ENCODE measurements around the gene TRPM8. TPM values are rescaled to one million over a fixed set of nuclear protein-coding genes. Genes with fewer than 3 reads are reported as not detected.

TRPM8 gene
- total and polyA plus RNA-seq, 2 experiments from 2014 or later: 0.83 TPM; not detected in 1

DNA sequence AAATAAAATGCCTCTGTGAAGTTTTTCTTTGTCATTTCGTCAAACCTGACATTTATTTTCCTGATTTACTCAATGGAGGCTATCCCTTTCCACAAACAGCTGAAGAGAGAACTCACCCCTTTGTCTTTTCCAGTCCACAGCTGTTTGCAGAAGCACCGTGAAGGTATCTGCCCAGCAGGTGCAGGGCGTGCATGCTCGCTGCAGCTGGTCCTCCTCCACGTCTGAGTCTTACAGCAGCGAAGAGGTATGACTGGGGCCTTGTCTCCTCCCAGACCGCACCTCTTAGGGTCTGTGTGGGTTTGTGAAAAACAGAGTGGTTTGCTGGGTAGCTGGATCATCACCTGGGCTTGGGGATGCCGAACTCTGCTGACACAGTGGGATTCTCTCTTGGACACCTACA, 143.1 kb downstream of the TRPM8 start:
- H3K9me3 ChIP-seq (ENCODE audit: low read depth): no peaks in the 10 kb centered on the region
- no peak for DNase-seq (ENCODE audit: low read depth in 1 of 2, low spot score in 1 of 2)
- TF ChIP-seq, protein P1, sequence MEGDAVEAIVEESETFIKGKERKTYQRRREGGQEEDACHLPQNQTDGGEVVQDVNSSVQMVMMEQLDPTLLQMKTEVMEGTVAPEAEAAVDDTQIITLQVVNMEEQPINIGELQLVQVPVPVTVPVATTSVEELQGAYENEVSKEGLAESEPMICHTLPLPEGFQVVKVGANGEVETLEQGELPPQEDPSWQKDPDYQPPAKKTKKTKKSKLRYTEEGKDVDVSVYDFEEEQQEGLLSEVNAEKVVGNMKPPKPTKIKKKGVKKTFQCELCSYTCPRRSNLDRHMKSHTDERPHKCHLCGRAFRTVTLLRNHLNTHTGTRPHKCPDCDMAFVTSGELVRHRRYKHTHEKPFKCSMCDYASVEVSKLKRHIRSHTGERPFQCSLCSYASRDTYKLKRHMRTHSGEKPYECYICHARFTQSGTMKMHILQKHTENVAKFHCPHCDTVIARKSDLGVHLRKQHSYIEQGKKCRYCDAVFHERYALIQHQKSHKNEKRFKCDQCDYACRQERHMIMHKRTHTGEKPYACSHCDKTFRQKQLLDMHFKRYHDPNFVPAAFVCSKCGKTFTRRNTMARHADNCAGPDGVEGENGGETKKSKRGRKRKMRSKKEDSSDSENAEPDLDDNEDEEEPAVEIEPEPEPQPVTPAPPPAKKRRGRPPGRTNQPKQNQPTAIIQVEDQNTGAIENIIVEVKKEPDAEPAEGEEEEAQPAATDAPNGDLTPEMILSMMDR (IDR thresholded peaks at IDR 0.05; ENCODE audit: low read depth, low read length): no peak
- H3K4me3 ChIP-seq: no peak overlapping the region
- H3K4me1 ChIP-seq (ENCODE audit: low read depth): no peaks in the 10 kb centered on the region
- no peaks in the 10 kb centered on the region for H3K36me3 ChIP-seq
- no peaks in the 10 kb centered on the region for H3K27me3 ChIP-seq
- no peak overlapping the region for H3K27ac ChIP-seq

DNA sequence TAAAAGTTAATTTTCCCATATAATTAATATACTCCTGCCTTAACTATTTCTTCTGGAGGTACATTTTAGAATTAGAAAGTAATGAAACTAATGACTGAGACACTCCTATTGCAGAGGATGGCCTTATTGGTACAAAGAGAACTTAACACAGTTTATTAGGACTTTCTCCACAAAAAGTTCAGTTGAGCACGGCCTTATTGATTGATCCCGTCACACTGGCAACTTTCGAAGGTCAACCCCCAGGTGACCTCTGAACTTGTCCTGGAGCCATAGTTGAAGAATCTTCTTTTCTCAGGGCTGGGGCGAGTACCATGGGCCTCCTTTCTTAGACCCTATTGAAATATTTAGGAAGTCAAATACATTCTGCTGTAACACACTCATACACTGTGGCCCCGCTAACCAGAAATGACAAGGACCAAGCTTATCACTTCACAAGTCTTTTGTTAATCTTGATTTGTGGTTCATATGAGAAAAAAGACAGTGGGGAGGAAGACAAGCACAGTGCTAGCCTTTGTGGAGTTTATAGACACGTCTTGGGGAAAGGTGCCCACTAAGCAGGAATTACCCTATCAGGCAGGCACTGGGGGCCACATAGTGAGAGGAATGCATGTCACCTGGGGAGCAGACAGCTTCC, 144.6 kb downstream of the TRPM8 start:
- Histone ChIP-seq H3K27ac (no peak overlapping the region), H3K27me3 (no peaks in the 10 kb centered on the region), H3K9me3 (ENCODE audit: low read depth) (no peaks in the 10 kb centered on the region), H3K4me3 (no peak overlapping the region), H3K36me3 (no peaks in the 10 kb centered on the region), H3K4me1 (ENCODE audit: low read depth) (no peaks in the 10 kb centered on the region)
- no peak for DNase-seq (ENCODE audit: low read depth in 1 of 2, low spot score in 1 of 2)
- TF ChIP-seq, protein P1 (IDR thresholded peaks at IDR 0.05; ENCODE audit: low read depth, low read length): no peak

DNA sequence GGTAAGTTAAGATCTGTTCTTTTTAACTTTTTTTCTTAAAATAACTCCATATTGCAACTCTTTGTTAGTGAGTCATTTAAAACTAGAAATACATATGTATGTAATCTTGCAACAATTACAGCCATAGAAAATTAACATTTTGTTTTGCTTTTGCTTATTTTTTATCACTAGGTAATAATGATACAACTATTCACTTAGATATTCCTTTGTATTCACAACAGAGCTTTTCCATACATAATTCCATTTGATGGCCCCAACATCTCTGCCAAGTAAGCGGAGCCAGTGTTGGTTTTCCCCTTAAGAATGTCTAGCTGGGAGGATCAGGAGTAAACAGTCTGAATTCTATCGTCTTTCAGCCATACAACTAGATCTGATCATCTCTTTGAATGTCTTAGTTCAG, 149.4 kb downstream of the TRPM8 start:
- H3K4me3 ChIP-seq: no peak overlapping the region

More for the DNA sequence above, 149.4 kb downstream of the TRPM8 start:
- TF ChIP-seq, protein P1 (IDR thresholded peaks at IDR 0.05; ENCODE audit: low read depth, low read length): no peak
- no peak for DNase-seq (ENCODE audit: low read depth in 1 of 2, low spot score in 1 of 2)
- Histone ChIP-seq H3K4me1 (ENCODE audit: low read depth) (no peaks in the 10 kb centered on the region), H3K27ac (no peak overlapping the region), H3K27me3 (no peaks in the 10 kb centered on the region), H3K36me3 (no peaks in the 10 kb centered on the region), H3K9me3 (ENCODE audit: low read depth) (no peaks in the 10 kb centered on the region)

Other genes with a start within 250 kb of the TRPM8 start
- gene UGT1A9, start 245.5 kb upstream of the TRPM8 start, total RNA-seq: not detected in 2 replicates
- gene UGT1A9, start 245.5 kb upstream of the TRPM8 start, polyA plus RNA-seq: not detected in 2 replicates
- gene UGT1A7, start 235.5 kb upstream of the TRPM8 start, total RNA-seq: not detected in 2 replicates
- not detected in 2 replicates for gene UGT1A7, start 235.5 kb upstream of the TRPM8 start, polyA plus RNA-seq
- not detected in 2 replicates for gene UGT1A6, start 224.5 kb upstream of the TRPM8 start, total RNA-seq
- gene UGT1A6, start 224.5 kb upstream of the TRPM8 start, polyA plus RNA-seq: not detected in 2 replicates
- not detected in 2 replicates for gene UGT1A5, start 204.5 kb upstream of the TRPM8 start, total RNA-seq
- not detected in 2 replicates for gene UGT1A5, start 204.5 kb upstream of the TRPM8 start, polyA plus RNA-seq
- not detected in 2 replicates for gene UGT1A4, start 198.6 kb upstream of the TRPM8 start, total RNA-seq
- not detected in 2 replicates for gene UGT1A4, start 198.6 kb upstream of the TRPM8 start, polyA plus RNA-seq
- gene UGT1A3, start 188.3 kb upstream of the TRPM8 start, total RNA-seq: not detected in 2 replicates
- gene UGT1A3, start 188.3 kb upstream of the TRPM8 start, polyA plus RNA-seq: not detected in 2 replicates
- not detected in 2 replicates for gene UGT1A1, start 157.1 kb upstream of the TRPM8 start, total RNA-seq
- gene UGT1A1, start 157.1 kb upstream of the TRPM8 start, polyA plus RNA-seq: not detected in 2 replicates
- gene MROH2A, start 139.0 kb upstream of the TRPM8 start, total RNA-seq: 0.12 TPM in 1 of 2 replicates, not detected in the other
- 0.69 TPM in 1 of 2 replicates, not detected in the other for gene MROH2A, start 139.0 kb upstream of the TRPM8 start, polyA plus RNA-seq
- gene HJURP, start 62.8 kb upstream of the TRPM8 start, total RNA-seq: 14.3 and 53.3 TPM in 2 replicates
- gene HJURP, start 62.8 kb upstream of the TRPM8 start, polyA plus RNA-seq: 8.0 and 36.3 TPM in 2 replicates
- gene SPP2, start 133.3 kb downstream of the TRPM8 start, total RNA-seq: not detected in 2 replicates
- not detected in 2 replicates for gene SPP2, start 133.3 kb downstream of the TRPM8 start, polyA plus RNA-seq

Data from cardiac muscle cell (in vitro differentiated cells and primary cell).